Neural crest cell (in vitro differentiated cells): ENCODE results near the gene PRIMPOL. TPM values are rescaled to one million over a fixed set of nuclear protein-coding genes. Genes with fewer than 3 reads are reported as not detected.

ENCODE experiments used
- DNase-seq: peaks from one replicate; pipeline ENCODE4 v3.0.0; 2021; ENCODE audit warnings: low read depth, mixed read lengths, low spot score
- H3K27ac Mint-ChIP-seq: one replicate; pipeline ENCODE4 v1.8.0; 2021; ENCODE audit warnings: mild to moderate bottlenecking, mixed read lengths; ENCODE audit not compliant: unreplicated experiment
- H3K27me3 Mint-ChIP-seq: 2 replicates; pipeline ENCODE4 v1.8.0; 2021; ENCODE audit warnings: low read depth, mild to moderate bottlenecking, mixed read lengths
- H3K36me3 Mint-ChIP-seq: 2 replicates; pipeline ENCODE4 v1.8.0; 2021; ENCODE audit warnings: low read depth, mild to moderate bottlenecking, mixed read lengths
- H3K4me1 Mint-ChIP-seq: 2 replicates; pipeline ENCODE4 v1.8.0; 2021; ENCODE audit warnings: mixed read lengths
- H3K4me3 Mint-ChIP-seq: one replicate; pipeline ENCODE4 v1.8.0; 2021; ENCODE audit warnings: mild to moderate bottlenecking, mixed read lengths
- H3K9me3 Mint-ChIP-seq: 2 replicates; pipeline ENCODE4 v1.8.0; 2021; ENCODE audit warnings: mixed read lengths
- total RNA-seq: library from RNA; stranded (reverse); gene quantifications from 2 replicates; pipeline ENCODE4 v1.2.1, GENCODE V29; 2021
- TF ChIP-seq, protein P1 (sequence below): fragments of 200-600 bp; sonication (generic); conservative IDR thresholded peaks from 2 replicates; pipeline ENCODE4 v1.5.0; 2021; ENCODE audit warnings: antibody characterized with exemption, mild to moderate bottlenecking

PRIMPOL gene
- total RNA-seq, 1 donor from 2014 or later, result 24.5 TPM

DNA sequence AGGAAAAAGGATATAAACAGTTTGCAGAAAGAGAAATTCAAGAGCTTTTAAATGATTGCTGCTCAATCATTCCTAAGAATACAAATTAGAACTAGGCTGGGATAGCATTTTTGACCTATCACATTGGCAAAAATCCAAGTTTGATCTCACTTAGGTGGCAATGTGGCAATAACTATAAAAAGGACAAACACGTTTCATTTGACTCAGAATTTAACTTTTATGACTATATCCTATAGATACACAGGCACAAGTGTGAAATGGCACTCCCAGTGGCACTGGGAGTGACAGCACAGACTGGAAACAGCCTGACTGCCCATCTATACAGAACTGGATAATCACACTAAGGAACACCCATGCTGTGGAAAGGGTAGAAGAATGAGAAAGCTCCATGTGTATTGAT, 73.3 kb downstream of the PRIMPOL start:
- DNase-seq, result no peak
- Mint-ChIP-seq H3K9me3 (no peaks in the 10 kb centered on the region), H3K27ac (no peak overlapping the region), H3K4me1 (no peaks in the 10 kb centered on the region), H3K36me3 (peaks cover 43% of the 10 kb centered on the region), H3K27me3 (no peaks in the 10 kb centered on the region), H3K4me3 (no peak overlapping the region)
- TF ChIP-seq, protein P1, sequence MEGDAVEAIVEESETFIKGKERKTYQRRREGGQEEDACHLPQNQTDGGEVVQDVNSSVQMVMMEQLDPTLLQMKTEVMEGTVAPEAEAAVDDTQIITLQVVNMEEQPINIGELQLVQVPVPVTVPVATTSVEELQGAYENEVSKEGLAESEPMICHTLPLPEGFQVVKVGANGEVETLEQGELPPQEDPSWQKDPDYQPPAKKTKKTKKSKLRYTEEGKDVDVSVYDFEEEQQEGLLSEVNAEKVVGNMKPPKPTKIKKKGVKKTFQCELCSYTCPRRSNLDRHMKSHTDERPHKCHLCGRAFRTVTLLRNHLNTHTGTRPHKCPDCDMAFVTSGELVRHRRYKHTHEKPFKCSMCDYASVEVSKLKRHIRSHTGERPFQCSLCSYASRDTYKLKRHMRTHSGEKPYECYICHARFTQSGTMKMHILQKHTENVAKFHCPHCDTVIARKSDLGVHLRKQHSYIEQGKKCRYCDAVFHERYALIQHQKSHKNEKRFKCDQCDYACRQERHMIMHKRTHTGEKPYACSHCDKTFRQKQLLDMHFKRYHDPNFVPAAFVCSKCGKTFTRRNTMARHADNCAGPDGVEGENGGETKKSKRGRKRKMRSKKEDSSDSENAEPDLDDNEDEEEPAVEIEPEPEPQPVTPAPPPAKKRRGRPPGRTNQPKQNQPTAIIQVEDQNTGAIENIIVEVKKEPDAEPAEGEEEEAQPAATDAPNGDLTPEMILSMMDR, result no peak

DNA sequence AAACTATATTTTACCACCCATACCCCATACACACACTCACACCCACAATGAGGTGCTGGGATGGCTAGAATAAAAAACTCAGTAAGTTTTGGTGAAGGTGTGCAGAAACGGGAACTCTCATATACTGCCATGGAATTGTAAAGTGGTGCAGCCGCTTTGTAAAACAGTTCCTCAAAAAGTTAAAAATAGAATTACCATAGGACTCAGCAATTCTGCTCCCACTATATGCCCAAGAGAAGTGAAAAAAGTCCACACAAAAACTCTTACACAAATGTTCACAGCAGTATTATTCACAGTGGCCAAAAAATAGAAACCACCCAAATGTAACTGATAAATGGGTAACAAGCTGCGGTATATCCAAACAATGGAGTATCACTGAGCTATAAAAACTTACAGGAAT, 77.9 kb downstream of the PRIMPOL start:
- peak overlapping the region; percentile 14 for H3K4me3 Mint-ChIP-seq
- peaks cover 29% of the 10 kb centered on the region for H3K36me3 Mint-ChIP-seq
- H3K27me3 Mint-ChIP-seq, result no peaks in the 10 kb centered on the region
- H3K4me1 Mint-ChIP-seq, result peaks cover 40% of the 10 kb centered on the region
- no peak overlapping the region for H3K27ac Mint-ChIP-seq
- no peaks in the 10 kb centered on the region for H3K9me3 Mint-ChIP-seq
- no peak for DNase-seq
- TF ChIP-seq, protein P1, result no peak

DNA sequence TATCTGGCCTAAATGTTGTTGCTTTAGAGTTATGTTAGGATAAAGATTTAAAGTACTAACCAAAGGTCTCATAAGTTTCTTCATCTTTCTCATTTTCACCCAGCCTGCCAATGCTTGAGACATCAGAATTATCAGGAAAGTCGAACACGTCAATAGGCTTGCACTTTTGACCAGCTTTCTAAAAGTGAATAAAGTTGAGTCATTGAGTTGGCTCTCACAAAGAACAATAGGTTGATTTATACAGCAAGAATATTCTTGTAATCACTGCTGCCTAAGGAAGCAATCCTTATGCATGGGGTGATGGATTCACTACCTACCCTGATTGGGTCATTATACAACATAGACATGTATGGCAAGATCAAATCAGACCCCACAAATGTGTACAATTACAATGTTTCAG, 79.3 kb downstream of the PRIMPOL start:
- H3K27ac Mint-ChIP-seq, result no peak overlapping the region
- no peak for DNase-seq
- H3K4me3 Mint-ChIP-seq, result no peak overlapping the region
- H3K36me3 Mint-ChIP-seq, result peaks cover 21% of the 10 kb centered on the region
- H3K4me1 Mint-ChIP-seq, result peaks cover 47% of the 10 kb centered on the region
- no peaks in the 10 kb centered on the region for H3K27me3 Mint-ChIP-seq
- TF ChIP-seq, protein P1, result no peak
- H3K9me3 Mint-ChIP-seq, result no peaks in the 10 kb centered on the region

DNA sequence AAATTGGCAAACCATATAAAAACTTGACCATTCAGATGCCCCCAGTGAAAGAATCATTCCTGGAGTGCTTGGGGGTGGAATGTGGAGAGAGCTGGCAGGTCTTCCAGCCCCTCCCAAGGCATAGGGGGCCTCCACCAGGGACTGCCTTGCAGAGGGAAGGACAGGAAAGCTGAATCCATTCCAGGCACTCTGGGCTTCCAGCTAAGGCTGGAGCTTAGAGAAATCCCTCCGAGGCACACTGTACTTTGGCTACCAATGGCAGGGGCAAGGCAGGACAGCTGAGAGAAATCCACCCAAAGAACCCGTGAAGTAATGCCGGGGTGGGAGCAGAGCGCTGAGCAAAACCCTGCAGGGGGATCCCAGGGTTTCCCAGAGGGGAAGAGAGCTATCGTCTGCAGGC, 80.4 kb downstream of the PRIMPOL start:
- H3K4me3 Mint-ChIP-seq, result peak overlapping the region; percentile 53
- H3K4me1 Mint-ChIP-seq, result peaks cover 54% of the 10 kb centered on the region
- no peaks in the 10 kb centered on the region for H3K9me3 Mint-ChIP-seq
- DNase-seq, result no peak
- H3K27ac Mint-ChIP-seq, result no peak overlapping the region
- H3K36me3 Mint-ChIP-seq, result peaks cover 18% of the 10 kb centered on the region
- H3K27me3 Mint-ChIP-seq, result no peaks in the 10 kb centered on the region
- TF ChIP-seq, protein P1, result no peak

DNA sequence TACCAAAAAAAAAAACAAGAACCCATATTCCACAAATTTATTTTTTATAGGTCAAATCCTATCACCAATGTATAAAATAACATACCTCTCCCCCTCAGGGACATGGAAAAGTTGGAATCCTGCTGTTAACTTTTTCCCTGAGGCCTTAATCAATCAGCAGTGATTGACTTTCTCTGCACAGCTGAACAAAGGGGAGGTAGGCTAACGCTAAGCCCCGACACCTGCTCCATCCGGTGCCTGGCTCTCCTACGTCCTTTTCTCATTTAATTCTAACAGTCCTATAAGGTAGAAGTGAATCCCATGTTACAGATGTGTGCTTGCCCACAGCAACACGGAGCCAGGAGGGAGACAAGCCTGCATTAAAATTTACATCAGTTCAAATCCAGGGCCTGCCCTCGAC, 81.5 kb downstream of the PRIMPOL start:
- Mint-ChIP-seq H3K4me1 (peaks cover 54% of the 10 kb centered on the region), H3K27ac (no peak overlapping the region), H3K36me3 (peaks cover 18% of the 10 kb centered on the region), H3K9me3 (no peaks in the 10 kb centered on the region), H3K27me3 (no peaks in the 10 kb centered on the region), H3K4me3 (peak overlapping the region; percentile 97)
- DNase-seq, result no peak
- TF ChIP-seq, protein P1, result no peak

DNA sequence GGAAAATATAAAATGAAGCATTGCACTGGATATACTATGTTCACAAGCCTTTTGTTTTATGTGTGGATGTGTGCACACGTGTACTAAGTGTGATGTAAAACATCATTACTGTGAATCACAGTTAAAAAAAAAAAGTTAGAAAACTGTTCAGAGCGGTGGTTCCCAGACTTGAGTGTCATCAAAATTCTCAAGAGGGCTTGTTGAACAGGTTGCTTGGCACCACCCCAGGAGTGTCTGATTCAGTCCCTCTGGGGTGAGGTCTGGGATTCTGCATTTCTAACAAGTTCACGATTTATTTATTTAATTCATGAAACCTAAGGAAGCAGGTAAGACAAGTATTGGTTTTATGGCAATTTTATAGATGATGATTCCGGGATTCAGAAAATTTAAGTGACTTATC, 82.6 kb downstream of the PRIMPOL start:
- no peaks in the 10 kb centered on the region for H3K27me3 Mint-ChIP-seq
- H3K4me1 Mint-ChIP-seq, result peaks cover 54% of the 10 kb centered on the region
- TF ChIP-seq, protein P1, result no peak
- peak overlapping the region; percentile 88 for H3K27ac Mint-ChIP-seq
- peak overlapping the region; percentile 97 for H3K4me3 Mint-ChIP-seq
- peaks cover 16% of the 10 kb centered on the region for H3K36me3 Mint-ChIP-seq
- H3K9me3 Mint-ChIP-seq, result no peaks in the 10 kb centered on the region
- no peak for DNase-seq
